HFFc6 (cell line): ENCODE results near the gene KIF3A. TPM values are rescaled to one million over a fixed set of nuclear protein-coding genes. Genes with fewer than 3 reads are reported as not detected.

Experiments used
- DNase-seq: peaks from one replicate; pipeline ENCODE4 v3.0.0-alpha.2; 2018
- H3K27ac Mint-ChIP-seq: 2 replicates; pipeline ENCODE4 v1.8.0; 2020; ENCODE audit warnings: mild to moderate bottlenecking, mixed read lengths
- H3K27me3 Mint-ChIP-seq: 2 replicates; pipeline ENCODE4 v1.8.0; 2021; ENCODE audit warnings: mild to moderate bottlenecking, moderate library complexity, mixed read lengths; ENCODE audit not compliant: insufficient read depth
- H3K36me3 Mint-ChIP-seq: 2 replicates; pipeline ENCODE4 v1.8.0; 2021; ENCODE audit warnings: low read depth, mixed read lengths
- H3K4me1 Mint-ChIP-seq: 2 replicates; pipeline ENCODE4 v1.8.0; 2020; ENCODE audit warnings: low read depth, mixed read lengths
- H3K4me3 Mint-ChIP-seq: 2 replicates; pipeline ENCODE4 v1.8.0; 2020; ENCODE audit warnings: mild to moderate bottlenecking, moderate library complexity, mixed read lengths
- H3K9me3 Mint-ChIP-seq: 2 replicates; pipeline ENCODE4 v1.8.0; 2020; ENCODE audit warnings: mild to moderate bottlenecking, mixed read lengths
- CTCF ChIP-seq: fragments of 200-600 bp; sonication (generic); IDR thresholded peaks from 2 replicates; pipeline ENCODE4 v1.5.0; 2021; ENCODE audit warnings: antibody characterized with exemption, mild to moderate bottlenecking
- total RNA-seq, 6 experiments: library from RNA; stranded (reverse); fragmentation: NEBNext Ultra II Directional; extraction: Animal tissue kit (Norgen Biotek cat#: 25700); gene quantifications; 2 replicates in 1 of 6; 3 replicates in 5 of 6; pipeline ENCODE4 v1.2.3, GENCODE V29; 2021

Gene KIF3A
- total RNA-seq, 6 experiments from 2014 or later: 12.9 to 15.4 (median 14.9) TPM

GRCh38 chr5:132765311-132766019 is 28.1 kb upstream of the KIF3A start:
- no peak for TF ChIP-seq CTCF
- Mint-ChIP-seq H3K36me3 (peaks cover 8% of the 10 kb centered on the region; the same call in 1 of the 2 replicates), H3K9me3 (no peaks in the 10 kb centered on the region), H3K27ac (no peak overlapping the region), H3K4me1 (peaks cover 29% of the 10 kb centered on the region), H3K27me3 (peaks cover 2% of the 10 kb centered on the region), H3K4me3 (no peak overlapping the region)
- DNase-seq: no peak

- Mint-ChIP-seq H3K27me3 (peaks cover 2% of the 10 kb centered on the region), H3K27ac (no peak overlapping the region), H3K4me1 (peaks cover 29% of the 10 kb centered on the region), H3K36me3 (peaks cover 8% of the 10 kb centered on the region; the same call in 1 of the 2 replicates), H3K4me3 (no peak overlapping the region), H3K9me3 (no peaks in the 10 kb centered on the region)
- DNase-seq: no peak
- no peak for TF ChIP-seq CTCF
Observed at GRCh38 chr5:132764671-132765238, 27.4 kb upstream of the KIF3A start.

- H3K27me3 Mint-ChIP-seq: peaks cover 2% of the 10 kb centered on the region
- H3K4me3 Mint-ChIP-seq: no peak overlapping the region
- peaks cover 8% of the 10 kb centered on the region for H3K36me3 Mint-ChIP-seq
- no peak for TF ChIP-seq CTCF
- H3K27ac Mint-ChIP-seq: no peak overlapping the region
- no peaks in the 10 kb centered on the region for H3K9me3 Mint-ChIP-seq
- DNase-seq: no peak
- peaks cover 24% of the 10 kb centered on the region for H3K4me1 Mint-ChIP-seq
Observed at GRCh38 chr5:132764051-132764450, 26.7 kb upstream of the KIF3A start.

- Mint-ChIP-seq H3K27me3 (peaks cover 2% of the 10 kb centered on the region), H3K4me1 (peaks cover 18% of the 10 kb centered on the region), H3K36me3 (peaks cover 14% of the 10 kb centered on the region), H3K27ac (no peak overlapping the region), H3K4me3 (no peak overlapping the region), H3K9me3 (no peaks in the 10 kb centered on the region)
- DNase-seq: no peak
- TF ChIP-seq CTCF: no peak
Observed at GRCh38 chr5:132763181-132764036, 26.1 kb upstream of the KIF3A start.

GRCh38 chr5:132762246-132763000 is 25.1 kb upstream of the KIF3A start:
- Mint-ChIP-seq H3K27ac (no peak overlapping the region; the same call in 1 of the 2 replicates), H3K27me3 (no peaks in the 10 kb centered on the region; the same call in 1 of the 2 replicates), H3K4me1 (peaks cover 8% of the 10 kb centered on the region), H3K4me3 (no peak overlapping the region), H3K36me3 (peaks cover 16% of the 10 kb centered on the region), H3K9me3 (no peaks in the 10 kb centered on the region)
- no peak for TF ChIP-seq CTCF
- no peak for DNase-seq
